ENCODE measurements around the gene CSGALNACT2. TPM values are rescaled to one million over a fixed set of nuclear protein-coding genes. Genes with fewer than 3 reads are reported as not detected.

The CSGALNACT2 gene
- total RNA-seq, 1 experiment from 2014 or later, result 8.9 TPM

GRCh38 chr10:43174969-43175368 lies 36.7 kb downstream of the CSGALNACT2 start:
- Mint-ChIP-seq H3K4me1 (peaks cover 6 to 7% of the 10 kb centered on the region in 2 experiments; a peak in 2 of 4 replicates), H3K36me3 (ENCODE audit: insufficient read depth in 1 of 3, low read depth in 3 of 3) (peaks cover 4 to 19% (median 16%) of the 10 kb centered on the region in 3 experiments; a peak in 6 of 7 replicates), H3K9me3 (no peaks in the 10 kb centered on the region), H3K4me3 (no peak overlapping the region), H3K27me3 (ENCODE audit: low read depth) (no peaks in the 10 kb centered on the region), H3K27ac (no peak overlapping the region)
- Histone ChIP-seq H2BK20ac (ENCODE audit: low read depth, low read length, poor library complexity, severe bottlenecking) (no peak overlapping the region), H4K91ac (ENCODE audit: insufficient read length, low read depth, low read length) (no peak overlapping the region), H3K4me1 (ENCODE audit: insufficient read depth, low read length) (no peaks in the 10 kb centered on the region), H3K23me2 (ENCODE audit: insufficient read length, low read depth, low read length, poor library complexity, severe bottlenecking) (no peaks in the 10 kb centered on the region), H2BK5ac (ENCODE audit: insufficient read length, low read length) (no peak overlapping the region), H2AK5ac (ENCODE audit: insufficient read length, low read length) (no peak overlapping the region), H4K5ac (ENCODE audit: insufficient read length, low read depth, low read length) (no peak overlapping the region), H2BK15ac (ENCODE audit: low read depth, low read length) (no peak overlapping the region), H3K9me3 (ENCODE audit: control insufficient read depth, low read depth, low read length) (no peaks in the 10 kb centered on the region), H3K4ac (ENCODE audit: low read depth, low read length) (no peak overlapping the region), H2AFZ (ENCODE audit: low read length) (no peak overlapping the region), H4K8ac (replicated peaks; ENCODE audit: insufficient read length, low read depth, low read length) (no peak overlapping the region), H3T11ph (ENCODE audit: low read length) (no peak overlapping the region), H4K20me1 (ENCODE audit: control insufficient read depth, insufficient read depth, insufficient read length) (no peaks in the 10 kb centered on the region), H3K79me2 (ENCODE audit: insufficient read depth, low read length) (no peaks in the 10 kb centered on the region), H3K27me3 (ENCODE audit: insufficient read depth, low read length) (no peaks in the 10 kb centered on the region), H3K18ac (ENCODE audit: insufficient read length, low read depth, low read length) (no peak overlapping the region), H3K9ac (ENCODE audit: extremely low read depth, insufficient read length, low read length) (no peak overlapping the region), H2BK120ac (ENCODE audit: low read depth, low read length, poor library complexity, severe bottlenecking) (no peak overlapping the region), H3K56ac (ENCODE audit: insufficient read length, low read depth, low read length) (no peak overlapping the region), H2BK12ac (ENCODE audit: insufficient read length, low read depth, low read length) (no peak overlapping the region), H3K27ac (ENCODE audit: insufficient read length, low read depth, low read length) (no peak overlapping the region), H3K4me2 (ENCODE audit: insufficient read depth, insufficient read length, low read length) (no peak overlapping the region), H3K14ac (ENCODE audit: insufficient read depth, low read length) (no peak overlapping the region), H3K23ac (ENCODE audit: insufficient read length, low read depth, low read length) (no peak overlapping the region), H3K79me1 (ENCODE audit: insufficient read depth, low read depth, low read length, poor library complexity, severe bottlenecking) (no peaks in the 10 kb centered on the region)
- no CpG with 5 or more reads among the region's 6 CpGs for WGBS (ENCODE audit: extremely low coverage, insufficient read length, low lambda C conversion rate)
- TF ChIP-seq CTCF (conservative IDR thresholded peaks at IDR 0.05), result no peak
- DNase-seq, result no peak
